IMR-90 (cell line): ENCODE data around the gene FCRL5.

Experiments used
- CEBPB ChIP-seq: IDR thresholded peaks from 2 replicates; pipeline ENCODE4 v1.6.1; 2012; ENCODE audit warnings: low read depth, low read length, improper control_type of control experiment
- CTCF ChIP-seq: conservative IDR thresholded peaks from 2 replicates; pipeline ENCODE4 v1.5.1; 2012; ENCODE audit warnings: mild to moderate bottlenecking, low read depth, low read length, improper control_type of control experiment
- MAZ ChIP-seq: IDR thresholded peaks from 2 replicates; pipeline ENCODE4 v1.6.1; 2012; ENCODE audit warnings: low read depth, mild to moderate bottlenecking, low read length, improper control_type of control experiment, moderate library complexity, borderline replicate concordance
- POLR2A ChIP-seq: IDR thresholded peaks from 2 replicates; pipeline ENCODE4 v1.6.1; 2012; ENCODE audit warnings: mild to moderate bottlenecking, low read depth, low read length

GRCh38 chr1:157487504-157487903 lies 64.8 kb downstream of the FCRL5 start:
- TF ChIP-seq CTCF (no peak), POLR2A (no peak), MAZ (no peak), CEBPB (no peak)
